ENCODE data around the gene DUSP7. TPM values are rescaled to one million over a fixed set of nuclear protein-coding genes. Genes with fewer than 3 reads are reported as not detected.

The DUSP7 gene
- total RNA-seq, 1 experiment from 2014 or later: 13.1 TPM

DNA sequence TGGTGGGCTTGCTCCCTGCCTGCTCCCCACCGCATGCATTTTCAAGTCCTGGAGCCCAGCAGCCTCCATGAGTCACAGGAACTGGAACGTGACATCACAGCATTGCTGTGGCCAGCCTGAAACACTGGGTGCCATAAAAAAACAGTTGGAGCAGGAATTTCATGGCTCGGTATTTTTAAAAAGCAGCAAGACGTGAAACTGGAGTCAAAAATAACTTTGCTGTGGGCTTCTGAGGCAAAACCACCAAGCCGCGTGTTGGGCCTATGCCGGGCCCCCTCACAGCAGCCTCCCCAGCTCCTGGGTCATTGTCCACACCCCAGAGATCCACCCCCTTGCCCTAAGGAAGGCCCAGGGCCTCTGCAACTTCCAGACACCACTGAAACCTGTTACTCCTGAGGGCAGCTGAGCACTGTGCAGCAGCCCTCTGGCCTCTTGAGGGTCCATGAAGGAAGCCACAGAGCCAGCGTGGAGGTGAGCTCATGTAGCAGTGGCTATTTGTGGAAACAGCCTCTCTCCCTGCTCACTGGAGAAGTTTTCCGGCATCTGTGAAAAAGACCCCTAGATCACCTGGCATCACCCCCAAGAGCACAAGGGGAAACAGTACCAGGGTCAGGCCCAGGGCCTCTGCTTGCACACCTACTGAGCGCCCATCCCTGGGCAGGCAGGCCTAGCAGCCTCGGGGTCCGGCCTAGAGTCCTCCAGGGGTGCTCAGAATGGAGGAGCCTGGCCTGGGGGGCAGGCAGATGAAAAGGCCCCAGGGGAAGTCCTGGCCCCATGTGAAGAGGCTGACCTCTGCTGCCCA is 34.0 kb upstream of the DUSP7 start:
- no peak for ATAC-seq
- CTCF ChIA-PET: no interaction called here
- POLR2A ChIA-PET: no interaction called here
- intact Hi-C loops (cut with micrococcal nuclease; ENCODE audit: unreplicated experiment): no loop called here
- in situ Hi-C loops (cut with HindIII; ENCODE audit: low pct_unique_long_range_greater_than_20kb, low sequenced_read_pairs): no loop called here
- Histone ChIP-seq H3K4me3 (ENCODE audit: low read depth in 2 of 2, low read length in 2 of 2) (no peak overlapping the region), H3K27ac (ENCODE audit: low read length) (no peak overlapping the region), H3K9me3 (ENCODE audit: control insufficient read depth, insufficient read depth, low read depth, low read length) (no peaks in the 10 kb centered on the region), H3K27me3 (ENCODE audit: control insufficient read depth, insufficient read depth, low read length) (no peaks in the 10 kb centered on the region), H3K36me3 (ENCODE audit: control insufficient read depth, insufficient read depth, low read length) (no peaks in the 10 kb centered on the region; the same call in 1 of the 2 replicates), H3K4me1 (ENCODE audit: control insufficient read depth, insufficient read depth, low read length) (no peaks in the 10 kb centered on the region; the same call in 1 of the 2 replicates)
- DNase-seq (ENCODE audit: low read depth, low spot score): no peak
- no TSS peak for BruUV-seq (replicated peaks)
- TF ChIP-seq POLR2AphosphoS5 (IDR thresholded peaks at IDR 0.05; ENCODE audit: low read depth, low read length) (no peak), TCF7L2 (IDR thresholded peaks at IDR 0.05; ENCODE audit: low read depth, low read length) (no peak), SIN3A (IDR thresholded peaks at IDR 0.05; ENCODE audit: borderline replicate concordance, insufficient read depth, low read depth, low read length) (no peak)
- TF ChIP-seq, protein P1, sequence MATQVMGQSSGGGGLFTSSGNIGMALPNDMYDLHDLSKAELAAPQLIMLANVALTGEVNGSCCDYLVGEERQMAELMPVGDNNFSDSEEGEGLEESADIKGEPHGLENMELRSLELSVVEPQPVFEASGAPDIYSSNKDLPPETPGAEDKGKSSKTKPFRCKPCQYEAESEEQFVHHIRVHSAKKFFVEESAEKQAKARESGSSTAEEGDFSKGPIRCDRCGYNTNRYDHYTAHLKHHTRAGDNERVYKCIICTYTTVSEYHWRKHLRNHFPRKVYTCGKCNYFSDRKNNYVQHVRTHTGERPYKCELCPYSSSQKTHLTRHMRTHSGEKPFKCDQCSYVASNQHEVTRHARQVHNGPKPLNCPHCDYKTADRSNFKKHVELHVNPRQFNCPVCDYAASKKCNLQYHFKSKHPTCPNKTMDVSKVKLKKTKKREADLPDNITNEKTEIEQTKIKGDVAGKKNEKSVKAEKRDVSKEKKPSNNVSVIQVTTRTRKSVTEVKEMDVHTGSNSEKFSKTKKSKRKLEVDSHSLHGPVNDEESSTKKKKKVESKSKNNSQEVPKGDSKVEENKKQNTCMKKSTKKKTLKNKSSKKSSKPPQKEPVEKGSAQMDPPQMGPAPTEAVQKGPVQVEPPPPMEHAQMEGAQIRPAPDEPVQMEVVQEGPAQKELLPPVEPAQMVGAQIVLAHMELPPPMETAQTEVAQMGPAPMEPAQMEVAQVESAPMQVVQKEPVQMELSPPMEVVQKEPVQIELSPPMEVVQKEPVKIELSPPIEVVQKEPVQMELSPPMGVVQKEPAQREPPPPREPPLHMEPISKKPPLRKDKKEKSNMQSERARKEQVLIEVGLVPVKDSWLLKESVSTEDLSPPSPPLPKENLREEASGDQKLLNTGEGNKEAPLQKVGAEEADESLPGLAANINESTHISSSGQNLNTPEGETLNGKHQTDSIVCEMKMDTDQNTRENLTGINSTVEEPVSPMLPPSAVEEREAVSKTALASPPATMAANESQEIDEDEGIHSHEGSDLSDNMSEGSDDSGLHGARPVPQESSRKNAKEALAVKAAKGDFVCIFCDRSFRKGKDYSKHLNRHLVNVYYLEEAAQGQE (IDR thresholded peaks at IDR 0.05; ENCODE audit: insufficient read depth in 1 of 2, low read depth in 2 of 2, low read length in 1 of 2): no peak
- TF ChIP-seq, protein P2, sequence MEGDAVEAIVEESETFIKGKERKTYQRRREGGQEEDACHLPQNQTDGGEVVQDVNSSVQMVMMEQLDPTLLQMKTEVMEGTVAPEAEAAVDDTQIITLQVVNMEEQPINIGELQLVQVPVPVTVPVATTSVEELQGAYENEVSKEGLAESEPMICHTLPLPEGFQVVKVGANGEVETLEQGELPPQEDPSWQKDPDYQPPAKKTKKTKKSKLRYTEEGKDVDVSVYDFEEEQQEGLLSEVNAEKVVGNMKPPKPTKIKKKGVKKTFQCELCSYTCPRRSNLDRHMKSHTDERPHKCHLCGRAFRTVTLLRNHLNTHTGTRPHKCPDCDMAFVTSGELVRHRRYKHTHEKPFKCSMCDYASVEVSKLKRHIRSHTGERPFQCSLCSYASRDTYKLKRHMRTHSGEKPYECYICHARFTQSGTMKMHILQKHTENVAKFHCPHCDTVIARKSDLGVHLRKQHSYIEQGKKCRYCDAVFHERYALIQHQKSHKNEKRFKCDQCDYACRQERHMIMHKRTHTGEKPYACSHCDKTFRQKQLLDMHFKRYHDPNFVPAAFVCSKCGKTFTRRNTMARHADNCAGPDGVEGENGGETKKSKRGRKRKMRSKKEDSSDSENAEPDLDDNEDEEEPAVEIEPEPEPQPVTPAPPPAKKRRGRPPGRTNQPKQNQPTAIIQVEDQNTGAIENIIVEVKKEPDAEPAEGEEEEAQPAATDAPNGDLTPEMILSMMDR (IDR thresholded peaks at IDR 0.05): no peak

DNA sequence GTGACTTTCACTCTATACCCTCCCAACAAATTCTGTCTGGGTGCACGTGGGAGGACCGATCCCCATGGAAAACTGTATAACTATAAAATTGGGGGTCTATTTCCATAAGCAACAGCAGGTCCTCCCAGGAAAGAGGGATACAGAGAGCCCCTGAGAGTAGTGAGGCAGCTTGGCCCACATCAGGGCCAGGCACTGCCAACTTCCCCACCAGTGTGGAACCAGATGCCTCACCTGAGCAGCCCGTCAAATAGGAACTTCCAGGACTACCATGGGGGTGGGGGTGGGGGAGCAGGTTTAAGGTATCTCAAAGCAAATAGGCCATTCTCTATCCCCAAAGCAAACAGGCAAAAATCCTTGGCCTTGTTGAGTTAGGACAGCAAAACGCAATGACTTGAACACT is 33.3 kb upstream of the DUSP7 start:
- Histone ChIP-seq H3K9me3 (ENCODE audit: control insufficient read depth, insufficient read depth, low read depth, low read length) (no peaks in the 10 kb centered on the region), H3K36me3 (ENCODE audit: control insufficient read depth, insufficient read depth, low read length) (no peaks in the 10 kb centered on the region; the same call in 1 of the 2 replicates), H3K27me3 (ENCODE audit: control insufficient read depth, insufficient read depth, low read length) (no peaks in the 10 kb centered on the region), H3K27ac (ENCODE audit: low read length) (no peak overlapping the region), H3K4me3 (ENCODE audit: low read depth in 2 of 2, low read length in 2 of 2) (no peak overlapping the region), H3K4me1 (ENCODE audit: control insufficient read depth, insufficient read depth, low read length) (no peaks in the 10 kb centered on the region; the same call in 1 of the 2 replicates)
- ChIA-PET POLR2A (no interaction called here), CTCF (no interaction called here)
- intact Hi-C loops (cut with micrococcal nuclease; ENCODE audit: unreplicated experiment) (no loop called here), in situ Hi-C loops (cut with HindIII; ENCODE audit: low pct_unique_long_range_greater_than_20kb, low sequenced_read_pairs) (no loop called here)
- BruUV-seq (replicated peaks): no TSS peak
- no peak for DNase-seq (ENCODE audit: low read depth, low spot score)
- TF ChIP-seq, protein P2 (IDR thresholded peaks at IDR 0.05): no peak
- no peak for TF ChIP-seq TCF7L2 (IDR thresholded peaks at IDR 0.05; ENCODE audit: low read depth, low read length)
- TF ChIP-seq SIN3A (IDR thresholded peaks at IDR 0.05; ENCODE audit: borderline replicate concordance, insufficient read depth, low read depth, low read length): no peak
- TF ChIP-seq, protein P1 (IDR thresholded peaks at IDR 0.05; ENCODE audit: insufficient read depth in 1 of 2, low read depth in 2 of 2, low read length in 1 of 2): no peak
- no peak for TF ChIP-seq POLR2AphosphoS5 (IDR thresholded peaks at IDR 0.05; ENCODE audit: low read depth, low read length)
- ATAC-seq: no peak
